ENCODE measurements around the gene EDIL3. TPM values are rescaled to one million over a fixed set of nuclear protein-coding genes. Genes with fewer than 3 reads are reported as not detected.
"Not testable (repeated sequence)": the region's sequence is repeated elsewhere in the genome, so short reads cannot be mapped to it uniquely, and the experiment has no call there.

The EDIL3 gene
- total RNA-seq, 3 donors from 2014 or later: 29.7 to 39.8 (median 39.6) TPM

GRCh38 chr5:84191281-84191680 is 193.4 kb downstream of the EDIL3 start:
- no peaks in the 10 kb centered on the region for H3K36me3 ChIP-seq (ENCODE audit: low read depth)
- DNase-seq: peak in 2 of 3 donors; percentile 32 to 43
- intact Hi-C loops (cut with DNase I, micrococcal nuclease): no loop called here

GRCh38 chr5:84184857-84185256 is 199.8 kb downstream of the EDIL3 start:
- Histone ChIP-seq H3K4me3 (no peak overlapping the region), H3K4me1 (ENCODE audit: low read depth) (no peaks in the 10 kb centered on the region), H3K9me3 (no peaks in the 10 kb centered on the region), H3K36me3 (ENCODE audit: low read depth) (no peaks in the 10 kb centered on the region)
- peak; percentile 27 for ATAC-seq
- TF ChIP-seq, protein P1, sequence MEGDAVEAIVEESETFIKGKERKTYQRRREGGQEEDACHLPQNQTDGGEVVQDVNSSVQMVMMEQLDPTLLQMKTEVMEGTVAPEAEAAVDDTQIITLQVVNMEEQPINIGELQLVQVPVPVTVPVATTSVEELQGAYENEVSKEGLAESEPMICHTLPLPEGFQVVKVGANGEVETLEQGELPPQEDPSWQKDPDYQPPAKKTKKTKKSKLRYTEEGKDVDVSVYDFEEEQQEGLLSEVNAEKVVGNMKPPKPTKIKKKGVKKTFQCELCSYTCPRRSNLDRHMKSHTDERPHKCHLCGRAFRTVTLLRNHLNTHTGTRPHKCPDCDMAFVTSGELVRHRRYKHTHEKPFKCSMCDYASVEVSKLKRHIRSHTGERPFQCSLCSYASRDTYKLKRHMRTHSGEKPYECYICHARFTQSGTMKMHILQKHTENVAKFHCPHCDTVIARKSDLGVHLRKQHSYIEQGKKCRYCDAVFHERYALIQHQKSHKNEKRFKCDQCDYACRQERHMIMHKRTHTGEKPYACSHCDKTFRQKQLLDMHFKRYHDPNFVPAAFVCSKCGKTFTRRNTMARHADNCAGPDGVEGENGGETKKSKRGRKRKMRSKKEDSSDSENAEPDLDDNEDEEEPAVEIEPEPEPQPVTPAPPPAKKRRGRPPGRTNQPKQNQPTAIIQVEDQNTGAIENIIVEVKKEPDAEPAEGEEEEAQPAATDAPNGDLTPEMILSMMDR (IDR thresholded peaks at IDR 0.05): no peak
- intact Hi-C loops (cut with DNase I, micrococcal nuclease): no loop called here
- no peak for DNase-seq

More at GRCh38 chr5:84191281-84191680, 193.4 kb downstream of the EDIL3 start:
- no peaks in the 10 kb centered on the region for H3K9me3 ChIP-seq
- peak; percentile 65 for ATAC-seq
- peaks cover 4% of the 10 kb centered on the region for H3K4me1 ChIP-seq (ENCODE audit: low read depth)
- TF ChIP-seq, protein P1 (IDR thresholded peaks at IDR 0.05): no peak
- no peak overlapping the region for H3K4me3 ChIP-seq

DNA sequence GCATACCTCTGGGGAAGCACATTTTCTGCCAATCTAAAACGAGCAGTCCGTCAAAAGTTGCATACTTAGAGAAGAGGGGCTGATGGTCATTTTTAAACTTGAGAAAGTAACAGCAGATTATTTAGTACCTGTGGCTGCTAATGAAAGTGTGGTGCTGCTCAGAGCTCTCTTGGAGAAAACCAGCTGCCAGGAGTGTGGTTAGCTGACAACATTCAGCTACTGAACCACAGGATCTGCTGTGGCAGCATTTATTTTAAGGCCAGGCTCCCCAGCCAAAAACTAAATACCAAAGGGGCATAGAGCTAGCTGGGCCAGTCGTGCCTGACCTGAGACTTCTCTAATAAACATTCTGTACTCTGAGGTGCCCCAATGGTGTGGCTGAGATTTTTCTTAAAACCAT is 203.6 kb downstream of the EDIL3 start:
- Histone ChIP-seq H3K9me3 (no peaks in the 10 kb centered on the region), H3K36me3 (ENCODE audit: low read depth) (no peaks in the 10 kb centered on the region), H3K4me1 (ENCODE audit: low read depth) (no peaks in the 10 kb centered on the region), H3K4me3 (no peak overlapping the region)
- TF ChIP-seq, protein P1 (IDR thresholded peaks at IDR 0.05): no peak
- intact Hi-C loops (cut with DNase I, micrococcal nuclease): no loop called here
- no peak for ATAC-seq
- no peak for DNase-seq

DNA sequence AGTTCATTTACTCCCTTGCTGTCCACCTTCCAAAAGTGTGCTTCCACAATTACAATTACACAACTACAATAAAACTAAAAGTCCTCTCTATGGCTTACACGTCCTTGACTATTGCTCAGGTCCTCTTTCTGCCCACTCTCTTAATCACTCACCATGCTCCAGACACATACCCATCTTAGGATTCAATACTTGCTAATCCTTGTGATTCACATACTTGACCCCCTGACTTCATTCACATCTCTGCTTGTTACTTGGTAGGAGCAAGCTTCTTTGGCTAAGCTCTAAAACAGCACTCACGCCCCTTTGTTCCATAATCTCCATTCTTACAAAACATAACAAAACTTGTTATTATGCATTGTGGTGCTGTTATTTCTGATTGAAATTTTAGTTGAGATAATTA is 215.8 kb downstream of the EDIL3 start:
- H3K36me3 ChIP-seq (ENCODE audit: low read depth): no peaks in the 10 kb centered on the region
- intact Hi-C loops (cut with DNase I, micrococcal nuclease): no loop called here
- no peak overlapping the region for H3K4me3 ChIP-seq
- DNase-seq (no peak), ATAC-seq (no peak)
- TF ChIP-seq, protein P1 (IDR thresholded peaks at IDR 0.05): no peak
- no peaks in the 10 kb centered on the region for H3K4me1 ChIP-seq (ENCODE audit: low read depth)
- H3K9me3 ChIP-seq: no peaks in the 10 kb centered on the region

DNA sequence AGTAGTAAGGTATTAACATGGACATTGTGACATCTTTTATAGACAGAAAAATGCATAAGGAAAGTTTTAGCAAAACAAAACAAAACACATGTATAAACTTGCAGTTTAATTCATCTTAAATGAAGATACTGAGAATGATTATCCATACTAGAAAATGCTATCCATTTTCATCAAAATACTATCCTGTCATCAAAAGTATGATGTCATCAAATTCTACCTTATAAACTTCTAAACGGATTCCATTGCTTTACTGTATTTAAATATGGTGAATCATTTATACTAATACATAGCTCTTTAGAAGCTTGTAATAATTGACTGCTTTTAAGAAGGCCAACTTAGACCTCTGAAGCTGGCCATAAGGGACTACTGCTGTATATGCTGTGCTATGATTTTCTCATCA is 221.0 kb downstream of the EDIL3 start:
- H3K4me1 ChIP-seq (ENCODE audit: low read depth): peaks cover 4% of the 10 kb centered on the region
- TF ChIP-seq, protein P1 (IDR thresholded peaks at IDR 0.05): no peak
- ATAC-seq (no peak), DNase-seq (no peak)
- H3K36me3 ChIP-seq (ENCODE audit: low read depth): no peaks in the 10 kb centered on the region
- H3K4me3 ChIP-seq: no peak overlapping the region
- no peaks in the 10 kb centered on the region for H3K9me3 ChIP-seq
- intact Hi-C loops (cut with DNase I, micrococcal nuclease): no loop called here

- TF ChIP-seq, protein P1 (IDR thresholded peaks at IDR 0.05): no peak
- DNase-seq (no peak), ATAC-seq (no peak)
- no peaks in the 10 kb centered on the region for H3K36me3 ChIP-seq (ENCODE audit: low read depth)
- intact Hi-C loops (cut with DNase I, micrococcal nuclease): no loop called here
- H3K9me3 ChIP-seq: no peaks in the 10 kb centered on the region
- H3K4me1 ChIP-seq (ENCODE audit: low read depth): peaks cover 4% of the 10 kb centered on the region
- no peak overlapping the region for H3K4me3 ChIP-seq
Measured at GRCh38 chr5:84162695-84163094, 222.0 kb downstream of the EDIL3 start.

DNA sequence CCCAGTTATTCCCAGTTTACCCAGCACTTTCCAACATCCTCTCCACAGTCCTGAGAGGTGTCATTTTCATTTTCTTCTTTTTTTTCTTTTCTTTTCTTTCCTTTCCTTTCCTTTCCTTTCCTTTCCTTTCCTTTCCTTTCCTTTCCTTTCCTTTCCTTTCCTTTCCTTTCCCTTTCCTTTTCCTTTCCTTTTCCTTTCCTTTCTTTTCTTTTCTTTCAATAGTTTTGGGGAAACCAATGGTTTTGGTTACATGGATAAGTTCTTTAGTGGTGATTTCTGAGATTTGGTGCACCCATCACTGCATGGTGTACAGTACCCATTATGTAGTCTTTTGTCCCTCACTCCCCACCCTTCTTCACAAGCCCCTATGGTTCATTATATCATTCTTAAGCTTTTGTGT is 224.0 kb downstream of the EDIL3 start:
- H3K9me3 ChIP-seq; intact Hi-C loops (cut with DNase I, micrococcal nuclease); DNase-seq; ATAC-seq; H3K4me1 ChIP-seq (ENCODE audit: low read depth); H3K36me3 ChIP-seq (ENCODE audit: low read depth); H3K4me3 ChIP-seq: not testable (repeated sequence)
